Loucy (cell line): ENCODE data around the gene SP3.

ENCODE experiments used
- H2AFZ ChIP-seq: fragments of 200-600 bp; sonication (generic); 2 replicates; pipeline ENCODE4 v1.6.0; 2016; ENCODE audit warnings: antibody characterized with exemption, mild to moderate bottlenecking, low read length, moderate library complexity
- H3F3A ChIP-seq: fragments of 200-600 bp; 2 replicates; pipeline ENCODE4 v1.6.0; 2016; ENCODE audit warnings: antibody characterized with exemption, low read depth, mild to moderate bottlenecking
- H3K27me3 ChIP-seq: fragments of 200-600 bp; sonication (generic); 2 replicates; pipeline ENCODE4 v1.6.1; 2014; ENCODE audit warnings: low read length, mild to moderate bottlenecking; ENCODE audit not compliant: insufficient read depth, poor library complexity, severe bottlenecking
- H3K36me3 ChIP-seq: fragments of 200-600 bp; sonication (generic); 2 replicates; pipeline ENCODE4 v1.6.1; 2016; ENCODE audit warnings: low read length; ENCODE audit not compliant: insufficient read depth
- H3K4me1 ChIP-seq: fragments of 200-600 bp; sonication (generic); 2 replicates; pipeline ENCODE4 v1.5.1; 2014; ENCODE audit warnings: low read length, mild to moderate bottlenecking; ENCODE audit not compliant: insufficient read depth, poor library complexity, severe bottlenecking
- H3K4me2 ChIP-seq: fragments of 200-600 bp; sonication (generic); 2 replicates; pipeline ENCODE4 v1.6.0; 2014; ENCODE audit warnings: antibody characterized with exemption, low read length, low read depth, mild to moderate bottlenecking; ENCODE audit not compliant: poor library complexity, severe bottlenecking
- H3K4me3 ChIP-seq: fragments of 200-600 bp; sonication (generic); 2 replicates; pipeline ENCODE4 v1.5.1; 2014; ENCODE audit warnings: low read length, mild to moderate bottlenecking, mixed read lengths; ENCODE audit not compliant: poor library complexity, severe bottlenecking
- H3K79me2 ChIP-seq: fragments of 200-600 bp; sonication (generic); 2 replicates; pipeline ENCODE4 v1.6.1; 2014; ENCODE audit warnings: low read length; ENCODE audit not compliant: insufficient read depth
- H3K9ac ChIP-seq: fragments of 200-600 bp; sonication (generic); 2 replicates; pipeline ENCODE4 v1.6.0; 2014; ENCODE audit warnings: mild to moderate bottlenecking, low read depth, low read length, moderate library complexity; ENCODE audit not compliant: poor library complexity, severe bottlenecking
- H3K9me2 ChIP-seq: fragments of 200-600 bp; sonication (generic); replicated peaks from 2 replicates; pipeline ENCODE4 v1.6.1; 2016; ENCODE audit warnings: low read depth, low read length, mixed read lengths
- H3K9me3 ChIP-seq: fragments of 200-600 bp; sonication (generic); 2 replicates; pipeline ENCODE4 v1.6.1; 2014; ENCODE audit warnings: mild to moderate bottlenecking, antibody characterized with exemption, low read length, low read depth; ENCODE audit not compliant: insufficient read depth
- H4K20me1 ChIP-seq: fragments of 200-600 bp; sonication (generic); 2 replicates; pipeline ENCODE4 v1.6.0; 2014; ENCODE audit warnings: antibody characterized with exemption, low read length, mild to moderate bottlenecking; ENCODE audit not compliant: insufficient read depth, poor library complexity, severe bottlenecking
- EZH2phosphoT487 ChIP-seq: fragments of 200-600 bp; IDR thresholded peaks from 2 replicates; pipeline ENCODE4 v1.6.1; 2018; ENCODE audit warnings: antibody characterized with exemption, mild to moderate bottlenecking, moderate library complexity, borderline replicate concordance
- TF ChIP-seq, protein P1 (sequence below): fragments of 200-600 bp; sonication (generic); conservative IDR thresholded peaks from 2 replicates; pipeline ENCODE4 v1.5.1; 2014; ENCODE audit warnings: mild to moderate bottlenecking, antibody characterized with exemption, low read length

SP3 gene

DNA sequence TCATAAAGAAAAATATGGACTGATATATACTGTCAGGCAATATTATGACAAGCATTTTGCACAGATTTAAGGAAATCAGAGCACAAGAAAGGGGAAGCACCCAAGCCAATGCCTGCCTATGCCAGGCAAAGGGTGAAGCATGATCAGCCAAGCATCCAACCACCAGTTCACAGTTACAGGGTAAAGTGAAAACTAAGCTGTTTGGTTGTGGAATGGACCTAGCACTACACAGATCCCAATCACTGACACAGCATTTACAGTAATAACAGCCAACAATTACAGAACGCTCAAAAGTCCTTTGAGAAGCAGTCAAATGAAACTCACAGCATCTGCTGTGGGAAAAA, 90.3 kb downstream of the SP3 start:
- H3K9me3 ChIP-seq = no peaks in the 10 kb centered on the region
- H4K20me1 ChIP-seq = no peaks in the 10 kb centered on the region
- no peaks in the 10 kb centered on the region for H3K9me2 ChIP-seq
- no peak overlapping the region for H2AFZ ChIP-seq
- H3K36me3 ChIP-seq = no peaks in the 10 kb centered on the region
- no peaks in the 10 kb centered on the region for H3K27me3 ChIP-seq
- H3K4me1 ChIP-seq = no peaks in the 10 kb centered on the region
- H3K79me2 ChIP-seq = no peaks in the 10 kb centered on the region
- no peak overlapping the region for H3K9ac ChIP-seq
- H3F3A ChIP-seq = no peaks in the 10 kb centered on the region
- no peak overlapping the region for H3K4me3 ChIP-seq
- TF ChIP-seq, protein P1, sequence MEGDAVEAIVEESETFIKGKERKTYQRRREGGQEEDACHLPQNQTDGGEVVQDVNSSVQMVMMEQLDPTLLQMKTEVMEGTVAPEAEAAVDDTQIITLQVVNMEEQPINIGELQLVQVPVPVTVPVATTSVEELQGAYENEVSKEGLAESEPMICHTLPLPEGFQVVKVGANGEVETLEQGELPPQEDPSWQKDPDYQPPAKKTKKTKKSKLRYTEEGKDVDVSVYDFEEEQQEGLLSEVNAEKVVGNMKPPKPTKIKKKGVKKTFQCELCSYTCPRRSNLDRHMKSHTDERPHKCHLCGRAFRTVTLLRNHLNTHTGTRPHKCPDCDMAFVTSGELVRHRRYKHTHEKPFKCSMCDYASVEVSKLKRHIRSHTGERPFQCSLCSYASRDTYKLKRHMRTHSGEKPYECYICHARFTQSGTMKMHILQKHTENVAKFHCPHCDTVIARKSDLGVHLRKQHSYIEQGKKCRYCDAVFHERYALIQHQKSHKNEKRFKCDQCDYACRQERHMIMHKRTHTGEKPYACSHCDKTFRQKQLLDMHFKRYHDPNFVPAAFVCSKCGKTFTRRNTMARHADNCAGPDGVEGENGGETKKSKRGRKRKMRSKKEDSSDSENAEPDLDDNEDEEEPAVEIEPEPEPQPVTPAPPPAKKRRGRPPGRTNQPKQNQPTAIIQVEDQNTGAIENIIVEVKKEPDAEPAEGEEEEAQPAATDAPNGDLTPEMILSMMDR = no peak
- TF ChIP-seq EZH2phosphoT487 = no peak
- H3K4me2 ChIP-seq = no peak overlapping the region

DNA sequence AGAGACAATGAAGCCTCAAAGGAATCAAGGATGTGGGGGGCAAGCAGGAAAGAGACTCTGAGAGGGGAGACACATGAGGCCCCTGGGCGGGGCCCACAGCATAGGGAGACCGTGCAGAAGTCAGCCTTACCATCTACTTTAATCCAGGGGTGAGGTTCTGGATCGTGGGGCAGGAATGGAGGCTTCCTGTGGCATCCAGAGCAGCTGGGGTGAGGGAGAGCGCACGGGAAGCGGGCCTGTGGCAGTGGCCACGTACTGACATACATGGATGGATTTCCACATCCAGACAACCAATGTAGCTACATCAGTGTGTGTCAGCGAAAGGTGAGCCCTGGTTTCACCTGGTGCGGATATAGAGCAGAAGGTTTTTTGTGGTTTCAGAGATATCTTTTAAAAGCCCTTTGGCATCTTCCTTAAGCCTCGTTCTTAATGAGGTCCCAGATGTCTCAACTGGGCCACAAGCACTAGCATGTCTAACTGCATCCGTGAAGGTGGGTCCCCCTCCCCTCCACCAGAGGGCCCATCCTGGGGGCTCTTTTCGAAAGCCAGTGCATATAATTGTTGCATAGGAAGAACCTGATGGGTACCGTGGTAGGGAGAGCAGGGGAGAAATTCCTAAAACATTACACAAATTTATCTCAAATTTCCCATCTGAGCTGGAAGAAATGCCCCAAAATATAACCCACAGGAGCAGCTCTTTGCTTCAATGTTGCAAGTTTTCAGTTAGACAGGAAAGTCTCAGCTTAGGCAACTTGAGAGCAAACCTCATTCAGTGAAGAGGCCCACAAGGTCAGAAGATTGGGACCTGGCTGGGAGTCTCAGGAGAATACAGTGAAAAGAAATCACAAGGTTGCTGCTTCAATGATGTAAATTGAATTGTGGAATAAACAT, 90.9 kb downstream of the SP3 start:
- no peaks in the 10 kb centered on the region for H3K9me2 ChIP-seq
- no peaks in the 10 kb centered on the region for H3K36me3 ChIP-seq
- no peaks in the 10 kb centered on the region for H3K9me3 ChIP-seq
- H3K4me1 ChIP-seq = no peaks in the 10 kb centered on the region
- TF ChIP-seq EZH2phosphoT487 = no peak
- TF ChIP-seq, protein P1 = no peak
- no peak overlapping the region for H3K9ac ChIP-seq
- H3F3A ChIP-seq = no peaks in the 10 kb centered on the region
- H3K79me2 ChIP-seq = no peaks in the 10 kb centered on the region
- no peaks in the 10 kb centered on the region for H4K20me1 ChIP-seq
- no peak overlapping the region for H2AFZ ChIP-seq
- H3K4me3 ChIP-seq = no peak overlapping the region
- no peak overlapping the region for H3K4me2 ChIP-seq
- H3K27me3 ChIP-seq = no peaks in the 10 kb centered on the region

DNA sequence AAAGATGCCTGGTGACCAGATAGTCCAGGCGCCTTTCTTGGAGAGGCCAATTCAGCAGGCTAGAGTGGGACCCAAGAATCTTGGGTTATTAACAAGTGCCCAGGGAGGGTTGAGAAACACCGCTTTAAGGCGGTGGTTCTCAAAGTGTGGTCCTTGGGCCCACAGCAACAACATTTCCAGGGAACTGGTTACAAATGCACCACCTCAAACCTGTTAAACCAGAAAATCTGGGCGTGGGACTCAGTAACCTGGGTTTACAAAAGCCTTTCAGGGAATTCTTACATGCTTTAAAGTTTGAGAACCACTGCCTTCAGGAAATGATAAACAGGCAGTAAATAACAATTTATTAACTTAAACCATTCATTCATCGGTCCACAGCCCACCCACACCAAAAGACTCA, 92.5 kb downstream of the SP3 start:
- Histone ChIP-seq H3K9ac (no peak overlapping the region), H3K9me3 (no peaks in the 10 kb centered on the region), H3F3A (no peaks in the 10 kb centered on the region), H3K4me2 (no peak overlapping the region), H3K4me1 (no peaks in the 10 kb centered on the region), H3K36me3 (no peaks in the 10 kb centered on the region), H3K9me2 (no peaks in the 10 kb centered on the region), H2AFZ (no peak overlapping the region), H3K79me2 (no peaks in the 10 kb centered on the region), H3K27me3 (no peaks in the 10 kb centered on the region), H4K20me1 (no peaks in the 10 kb centered on the region), H3K4me3 (no peak overlapping the region)
- no peak for TF ChIP-seq EZH2phosphoT487
- TF ChIP-seq, protein P1 = no peak
